ENCODE results near the gene ANKRD33. TPM values are rescaled to one million over a fixed set of nuclear protein-coding genes. Genes with fewer than 3 reads are reported as not detected.

Gene ANKRD33
- polyA plus RNA-seq, 1 experiment = not detected

GRCh38 chr12:51841727-51842126, 46.2 kb upstream of the ANKRD33 start:
- DNase-seq (ENCODE audit: low read depth) = no peak
- ChIA-PET CTCF (interaction anchor here (1.5 to 1.7 kb wide), 4 partner anchors 9 to 82 kb away, joined by 3 to 5 read pairs (median 4); no protein-coding TSS in a partner anchor), POLR2A (no interaction called here)
- TF ChIP-seq, protein P1, sequence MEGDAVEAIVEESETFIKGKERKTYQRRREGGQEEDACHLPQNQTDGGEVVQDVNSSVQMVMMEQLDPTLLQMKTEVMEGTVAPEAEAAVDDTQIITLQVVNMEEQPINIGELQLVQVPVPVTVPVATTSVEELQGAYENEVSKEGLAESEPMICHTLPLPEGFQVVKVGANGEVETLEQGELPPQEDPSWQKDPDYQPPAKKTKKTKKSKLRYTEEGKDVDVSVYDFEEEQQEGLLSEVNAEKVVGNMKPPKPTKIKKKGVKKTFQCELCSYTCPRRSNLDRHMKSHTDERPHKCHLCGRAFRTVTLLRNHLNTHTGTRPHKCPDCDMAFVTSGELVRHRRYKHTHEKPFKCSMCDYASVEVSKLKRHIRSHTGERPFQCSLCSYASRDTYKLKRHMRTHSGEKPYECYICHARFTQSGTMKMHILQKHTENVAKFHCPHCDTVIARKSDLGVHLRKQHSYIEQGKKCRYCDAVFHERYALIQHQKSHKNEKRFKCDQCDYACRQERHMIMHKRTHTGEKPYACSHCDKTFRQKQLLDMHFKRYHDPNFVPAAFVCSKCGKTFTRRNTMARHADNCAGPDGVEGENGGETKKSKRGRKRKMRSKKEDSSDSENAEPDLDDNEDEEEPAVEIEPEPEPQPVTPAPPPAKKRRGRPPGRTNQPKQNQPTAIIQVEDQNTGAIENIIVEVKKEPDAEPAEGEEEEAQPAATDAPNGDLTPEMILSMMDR (IDR thresholded peaks at IDR 0.05; ENCODE audit: insufficient read depth, low read depth, low read length) = no peak
- Histone ChIP-seq H3K27me3 (ENCODE audit: control insufficient read depth, insufficient read depth, low read length) (peaks cover 52% of the 10 kb centered on the region), H3K36me3 (ENCODE audit: control insufficient read depth, insufficient read depth, low read length) (no peaks in the 10 kb centered on the region), H3K4me3 (ENCODE audit: low read depth, low read length) (no peak overlapping the region)

DNA sequence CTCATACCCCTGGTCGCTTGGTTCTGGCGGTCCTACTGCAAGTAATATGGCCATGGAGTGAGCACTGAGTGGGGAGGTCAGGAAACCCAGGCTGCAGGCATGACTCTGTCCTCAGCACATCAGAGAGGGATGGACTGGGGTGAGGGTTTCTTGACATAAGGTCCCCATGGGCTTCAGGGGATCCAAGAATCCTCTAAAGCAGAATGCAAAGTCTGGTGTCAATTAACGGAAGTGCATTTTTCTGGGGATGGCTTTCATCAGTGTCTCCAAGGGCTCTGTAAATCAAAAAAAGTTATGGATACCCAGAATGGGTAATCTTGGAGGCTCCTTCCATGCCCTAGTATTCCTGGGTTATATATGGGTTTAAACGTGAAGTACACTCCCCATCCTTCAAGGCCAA, 43.0 kb upstream of the ANKRD33 start:
- no peak for DNase-seq (ENCODE audit: low read depth)
- H3K36me3 ChIP-seq (ENCODE audit: control insufficient read depth, insufficient read depth, low read length) = no peaks in the 10 kb centered on the region
- peaks cover 42% of the 10 kb centered on the region for H3K27me3 ChIP-seq (ENCODE audit: control insufficient read depth, insufficient read depth, low read length)
- TF ChIP-seq, protein P1 (IDR thresholded peaks at IDR 0.05; ENCODE audit: insufficient read depth, low read depth, low read length) = no peak
- ChIA-PET POLR2A (no interaction called here), CTCF (interaction anchor here (1.2 kb wide), 1 partner anchor 13 kb away, joined by 3 read pairs; no protein-coding TSS in a partner anchor)
- no peak overlapping the region for H3K4me3 ChIP-seq (ENCODE audit: low read depth, low read length)

DNA sequence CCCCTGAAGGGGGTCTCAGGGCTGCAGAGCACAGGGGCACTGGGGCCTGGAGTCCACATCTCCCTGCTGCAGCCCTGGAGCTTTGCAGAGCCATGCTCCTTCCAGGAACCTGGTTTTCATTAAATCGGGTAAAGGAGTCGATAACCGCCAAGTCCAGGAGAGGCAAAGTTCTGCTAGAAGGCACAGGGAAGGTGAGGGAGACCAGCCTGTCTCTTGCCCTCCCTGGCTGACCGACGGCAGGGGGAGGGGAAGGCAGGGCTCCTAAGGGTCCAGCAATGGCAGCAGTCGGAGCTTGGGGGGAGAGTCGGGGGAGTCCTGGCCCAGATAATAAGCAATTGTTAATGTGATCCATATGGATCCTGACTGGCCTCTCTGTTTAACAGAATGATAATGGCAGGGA, 42.4 kb upstream of the ANKRD33 start:
- CTCF ChIA-PET = interaction anchor here (1.0 to 1.2 kb wide), 2 partner anchors 14 to 22 kb away, joined by 3 read pairs; no protein-coding TSS in a partner anchor
- TF ChIP-seq, protein P1 (IDR thresholded peaks at IDR 0.05; ENCODE audit: insufficient read depth, low read depth, low read length) = no peak
- POLR2A ChIA-PET = no interaction called here
- H3K36me3 ChIP-seq (ENCODE audit: control insufficient read depth, insufficient read depth, low read length) = no peaks in the 10 kb centered on the region
- H3K4me3 ChIP-seq (ENCODE audit: low read depth, low read length) = no peak overlapping the region
- no peak for DNase-seq (ENCODE audit: low read depth)
- H3K27me3 ChIP-seq (ENCODE audit: control insufficient read depth, insufficient read depth, low read length) = peaks cover 45% of the 10 kb centered on the region

DNA sequence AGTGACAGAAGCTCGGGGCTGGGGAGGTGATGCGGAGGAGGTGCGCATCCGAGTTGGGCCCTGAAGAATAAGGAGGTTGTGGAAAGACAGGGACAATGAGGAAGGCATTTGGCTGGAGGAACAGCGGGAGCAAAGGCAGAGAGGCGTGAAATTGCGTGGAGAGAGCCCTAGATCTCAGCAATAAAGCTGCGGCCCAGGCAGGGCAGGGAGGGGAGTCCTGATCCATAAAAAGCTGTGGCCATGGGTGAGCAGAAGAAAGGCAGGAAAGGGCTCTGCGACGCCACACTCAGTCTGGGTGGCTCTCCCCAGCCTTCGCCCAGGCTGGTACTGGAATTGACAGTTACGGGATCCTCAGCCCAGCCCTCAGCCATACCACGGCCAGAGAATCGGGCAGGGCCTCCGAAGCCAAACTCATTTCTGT, 41.6 kb upstream of the ANKRD33 start:
- CTCF ChIA-PET = interaction anchor here (0.9 to 1.2 kb wide), 3 partner anchors 14 to 425 kb away, joined by 3 read pairs; no protein-coding TSS in a partner anchor
- Histone ChIP-seq H3K27me3 (ENCODE audit: control insufficient read depth, insufficient read depth, low read length) (peaks cover 39% of the 10 kb centered on the region), H3K4me3 (ENCODE audit: low read depth, low read length) (no peak overlapping the region), H3K36me3 (ENCODE audit: control insufficient read depth, insufficient read depth, low read length) (no peaks in the 10 kb centered on the region)
- POLR2A ChIA-PET = interaction anchor here (0.6 kb wide), 1 partner anchor 131 kb away, joined by 3 read pairs; no protein-coding TSS in a partner anchor
- TF ChIP-seq, protein P1 (IDR thresholded peaks at IDR 0.05; ENCODE audit: insufficient read depth, low read depth, low read length) = no peak
- DNase-seq (ENCODE audit: low read depth) = no peak

DNA sequence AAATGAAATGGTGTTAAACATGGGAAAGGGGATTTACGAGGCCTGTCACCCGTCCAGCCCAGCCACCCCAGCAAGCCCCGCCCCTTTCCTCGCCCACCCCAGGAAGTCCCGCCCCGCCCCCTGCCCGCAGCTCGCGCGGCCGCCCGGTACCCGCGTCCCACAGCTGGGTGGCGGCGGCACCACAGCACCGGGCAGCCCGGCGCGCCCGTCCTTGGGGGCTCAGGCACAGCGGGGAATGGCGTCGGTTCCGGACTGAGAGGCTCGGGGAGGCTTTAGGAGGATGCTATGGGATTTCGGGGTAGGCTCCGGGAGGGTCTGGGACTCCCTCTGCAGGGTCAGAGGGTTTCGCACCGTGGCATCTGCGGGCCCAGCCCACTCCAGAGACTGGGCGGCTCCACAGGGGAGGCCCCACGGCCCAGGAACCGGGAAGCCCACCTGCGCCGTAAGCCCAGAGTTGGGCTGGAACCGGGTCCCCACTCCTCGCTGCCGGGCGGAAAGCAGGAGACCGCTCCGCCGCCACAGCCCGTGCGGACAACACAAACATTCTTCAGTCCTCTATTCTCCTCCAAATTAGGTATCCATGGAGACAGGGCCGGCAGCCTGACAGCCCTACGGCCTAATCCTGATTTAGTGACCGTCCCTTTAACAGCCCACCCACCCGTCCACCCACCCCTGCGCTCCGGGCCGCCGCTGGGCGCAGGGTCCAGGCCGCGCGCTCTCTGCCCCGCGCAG, 40.8 kb upstream of the ANKRD33 start:
- peak overlapping the region; percentile 47 for H3K4me3 ChIP-seq (ENCODE audit: low read depth, low read length)

More for the DNA sequence above, 40.8 kb upstream of the ANKRD33 start:
- TF ChIP-seq, protein P1 (IDR thresholded peaks at IDR 0.05; ENCODE audit: insufficient read depth, low read depth, low read length) = no peak
- POLR2A ChIA-PET = interaction anchor here (0.6 kb wide), 1 partner anchor 132 kb away, joined by 3 read pairs; no protein-coding TSS in a partner anchor
- CTCF ChIA-PET = interaction anchor here (0.9 kb wide), 1 partner anchor 426 kb away, joined by 3 read pairs; no protein-coding TSS in a partner anchor
- H3K27me3 ChIP-seq (ENCODE audit: control insufficient read depth, insufficient read depth, low read length) = peaks cover 36% of the 10 kb centered on the region
- DNase-seq (ENCODE audit: low read depth) = no peak
- no peaks in the 10 kb centered on the region for H3K36me3 ChIP-seq (ENCODE audit: control insufficient read depth, insufficient read depth, low read length)

Data from BJ (cell line).